Transverse colon (tissue), 4 donors: ENCODE measurements around the gene GNAQ.

ENCODE experiments used
- CTCF ChIP-seq, 5 experiments: fragments of 200-600 bp in 3 of 5; fragments of 450-650 bp in 2 of 5; sonication (generic) in 3 of 5; IDR thresholded peaks; 1 replicate in 2 of 5; 2 replicates in 3 of 5; pipeline ENCODE4 v1.5.1; 2016 to 2017; ENCODE audit warnings: antibody characterized with exemption in 5 of 5, inconsistent platforms in 3 of 5, mild to moderate bottlenecking in 2 of 5, moderate library complexity in 1 of 5
- EP300 ChIP-seq: sonication (generic); formaldehyde crosslinking; IDR thresholded peaks from one replicate; pipeline ENCODE4 v1.6.1; 2017; ENCODE audit warnings: antibody characterized with exemption, low read depth
- POLR2A ChIP-seq: fragments of 450-650 bp; IDR thresholded peaks from one replicate; pipeline ENCODE4 v1.6.1; 2016; ENCODE audit warnings: antibody characterized with exemption, mild to moderate bottlenecking, moderate library complexity
- POLR2AphosphoS5 ChIP-seq, 3 donors: sonication (generic); formaldehyde crosslinking; IDR thresholded peaks; one replicate each; pipeline ENCODE4 v1.6.1; 2016; ENCODE audit warnings: antibody characterized with exemption in 3 of 3

- TF ChIP-seq POLR2A: no peak
- TF ChIP-seq CTCF (IDR thresholded peaks at IDR 0.05): no peak
- no peak for TF ChIP-seq EP300
- no peak for TF ChIP-seq POLR2AphosphoS5 (IDR thresholded peaks at IDR 0.05)
These were observed 67.4 kb downstream of the GNAQ start for GRCh38 chr9:77964258-77964657.
